K562 (cell line): Measurements from ENCODE around the gene AIDA.

Source experiments
- CEBPB ChIP-seq: fragments of 450-650 bp; IDR thresholded peaks from 2 replicates; pipeline ENCODE4 v1.6.1; 2016; ENCODE audit warnings: missing genetic modification characterization, missing compliant biosample characterization
- EP300 ChIP-seq: IDR thresholded peaks from 2 replicates; pipeline ENCODE4 v1.6.1; 2012; ENCODE audit warnings: low read length, improper control_type of control experiment
- FOXA1 ChIP-seq: fragments of 450-650 bp; IDR thresholded peaks from 2 replicates; pipeline ENCODE4 v1.6.1; 2016; ENCODE audit warnings: mild to moderate bottlenecking, borderline replicate concordance
- MCM3 ChIP-seq: fragments of 450-650 bp; IDR thresholded peaks from 2 replicates; pipeline ENCODE4 v1.6.1; 2016
- MEF2A ChIP-seq: IDR thresholded peaks from 2 replicates; pipeline ENCODE4 v1.6.1; 2011; ENCODE audit warnings: low read depth, mild to moderate bottlenecking, low read length, moderate library complexity; ENCODE audit not compliant: control insufficient read depth
- MXI1 ChIP-seq: IDR thresholded peaks from 2 replicates; pipeline ENCODE4 v1.6.1; 2011; ENCODE audit warnings: low read depth, mild to moderate bottlenecking, improper control_type of control experiment, low read length
- TRIM28 ChIP-seq: fragments of 450-650 bp; IDR thresholded peaks from 2 replicates; pipeline ENCODE4 v1.6.1; 2017
- TF ChIP-seq, protein P1 (sequence below): sonication (generic); formaldehyde crosslinking; IDR thresholded peaks from 2 replicates; pipeline ENCODE4 v1.8.1; 2023; ENCODE audit warnings: mild to moderate bottlenecking, missing genetic modification reagents
- TF ChIP-seq, protein P2 (sequence below): sonication (generic); formaldehyde crosslinking; IDR thresholded peaks from 2 replicates; pipeline ENCODE4 v1.5.0; 2020; ENCODE audit warnings: missing genetic modification reagents
- TF ChIP-seq, protein P3 (sequence below), 3 experiments: IDR thresholded peaks in 2 of 3; conservative IDR thresholded peaks in 1 of 3; 2 replicates each; pipeline ENCODE4 v1.5.1; 2011 to 2012; ENCODE audit warnings: low read length in 3 of 3, mild to moderate bottlenecking in 3 of 3, control low read depth in 2 of 3, improper control_type of control experiment in 1 of 3, inconsistent platforms in 1 of 3, low read depth in 1 of 3, mixed read lengths in 1 of 3, moderate library complexity in 1 of 3; ENCODE audit not compliant: insufficient read depth in 2 of 3
- TF ChIP-seq, protein P4 (sequence below): fragments of 450-650 bp; IDR thresholded peaks from 2 replicates; pipeline ENCODE4 v1.6.1; 2018; ENCODE audit not compliant: partially characterized antibody

DNA sequence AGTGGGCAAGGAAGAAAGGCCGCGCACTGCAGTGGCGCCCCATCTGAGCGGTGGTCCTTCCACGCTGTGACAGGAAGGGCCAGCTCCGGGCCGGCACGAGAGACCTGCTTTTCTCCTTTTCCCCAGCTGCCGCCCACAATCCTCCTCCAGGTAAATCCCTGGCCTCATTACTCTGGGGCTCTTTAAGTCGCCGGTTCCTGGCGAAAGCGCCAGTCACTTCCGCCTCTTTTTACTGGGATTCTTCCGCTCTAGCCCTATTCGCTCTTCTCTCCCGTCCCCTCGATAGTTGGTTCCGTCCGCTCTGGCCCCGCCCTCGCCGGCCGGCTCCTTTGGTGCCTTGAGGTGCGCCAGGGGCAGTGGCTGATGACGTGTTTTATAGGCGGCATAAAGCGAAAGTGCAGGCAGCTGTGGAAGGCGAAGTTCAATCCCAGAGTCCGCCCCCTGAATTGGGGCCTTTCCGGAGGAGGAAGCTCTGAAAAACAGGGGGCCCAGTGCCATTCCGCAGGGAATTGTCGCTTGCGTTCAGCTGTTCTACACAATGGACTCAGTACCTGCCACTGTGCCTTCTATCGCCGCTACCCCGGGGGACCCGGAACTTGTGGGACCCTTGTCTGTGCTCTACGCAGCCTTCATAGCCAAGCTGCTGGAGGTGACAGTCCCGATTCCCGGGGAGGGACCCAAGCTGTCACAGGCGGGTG lies 68.2 kb downstream of the AIDA start:
- TF ChIP-seq CEBPB: no peak
- TF ChIP-seq, protein P1, sequence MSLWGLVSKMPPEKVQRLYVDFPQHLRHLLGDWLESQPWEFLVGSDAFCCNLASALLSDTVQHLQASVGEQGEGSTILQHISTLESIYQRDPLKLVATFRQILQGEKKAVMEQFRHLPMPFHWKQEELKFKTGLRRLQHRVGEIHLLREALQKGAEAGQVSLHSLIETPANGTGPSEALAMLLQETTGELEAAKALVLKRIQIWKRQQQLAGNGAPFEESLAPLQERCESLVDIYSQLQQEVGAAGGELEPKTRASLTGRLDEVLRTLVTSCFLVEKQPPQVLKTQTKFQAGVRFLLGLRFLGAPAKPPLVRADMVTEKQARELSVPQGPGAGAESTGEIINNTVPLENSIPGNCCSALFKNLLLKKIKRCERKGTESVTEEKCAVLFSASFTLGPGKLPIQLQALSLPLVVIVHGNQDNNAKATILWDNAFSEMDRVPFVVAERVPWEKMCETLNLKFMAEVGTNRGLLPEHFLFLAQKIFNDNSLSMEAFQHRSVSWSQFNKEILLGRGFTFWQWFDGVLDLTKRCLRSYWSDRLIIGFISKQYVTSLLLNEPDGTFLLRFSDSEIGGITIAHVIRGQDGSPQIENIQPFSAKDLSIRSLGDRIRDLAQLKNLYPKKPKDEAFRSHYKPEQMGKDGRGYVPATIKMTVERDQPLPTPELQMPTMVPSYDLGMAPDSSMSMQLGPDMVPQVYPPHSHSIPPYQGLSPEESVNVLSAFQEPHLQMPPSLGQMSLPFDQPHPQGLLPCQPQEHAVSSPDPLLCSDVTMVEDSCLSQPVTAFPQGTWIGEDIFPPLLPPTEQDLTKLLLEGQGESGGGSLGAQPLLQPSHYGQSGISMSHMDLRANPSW: peak; percentile 80; the same call in 1 of the 2 replicates
- TF ChIP-seq MXI1: peak; percentile 75; the same call in 1 of the 2 replicates
- TF ChIP-seq EP300: peak; percentile 49
- no peak for TF ChIP-seq FOXA1
- TF ChIP-seq, protein P2, sequence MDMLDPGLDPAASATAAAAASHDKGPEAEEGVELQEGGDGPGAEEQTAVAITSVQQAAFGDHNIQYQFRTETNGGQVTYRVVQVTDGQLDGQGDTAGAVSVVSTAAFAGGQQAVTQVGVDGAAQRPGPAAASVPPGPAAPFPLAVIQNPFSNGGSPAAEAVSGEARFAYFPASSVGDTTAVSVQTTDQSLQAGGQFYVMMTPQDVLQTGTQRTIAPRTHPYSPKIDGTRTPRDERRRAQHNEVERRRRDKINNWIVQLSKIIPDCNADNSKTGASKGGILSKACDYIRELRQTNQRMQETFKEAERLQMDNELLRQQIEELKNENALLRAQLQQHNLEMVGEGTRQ (CRISPR knock-in tag): no peak
- TF ChIP-seq TRIM28: peak; percentile 55; the same call in 1 of the 2 replicates
- TF ChIP-seq, protein P3, sequence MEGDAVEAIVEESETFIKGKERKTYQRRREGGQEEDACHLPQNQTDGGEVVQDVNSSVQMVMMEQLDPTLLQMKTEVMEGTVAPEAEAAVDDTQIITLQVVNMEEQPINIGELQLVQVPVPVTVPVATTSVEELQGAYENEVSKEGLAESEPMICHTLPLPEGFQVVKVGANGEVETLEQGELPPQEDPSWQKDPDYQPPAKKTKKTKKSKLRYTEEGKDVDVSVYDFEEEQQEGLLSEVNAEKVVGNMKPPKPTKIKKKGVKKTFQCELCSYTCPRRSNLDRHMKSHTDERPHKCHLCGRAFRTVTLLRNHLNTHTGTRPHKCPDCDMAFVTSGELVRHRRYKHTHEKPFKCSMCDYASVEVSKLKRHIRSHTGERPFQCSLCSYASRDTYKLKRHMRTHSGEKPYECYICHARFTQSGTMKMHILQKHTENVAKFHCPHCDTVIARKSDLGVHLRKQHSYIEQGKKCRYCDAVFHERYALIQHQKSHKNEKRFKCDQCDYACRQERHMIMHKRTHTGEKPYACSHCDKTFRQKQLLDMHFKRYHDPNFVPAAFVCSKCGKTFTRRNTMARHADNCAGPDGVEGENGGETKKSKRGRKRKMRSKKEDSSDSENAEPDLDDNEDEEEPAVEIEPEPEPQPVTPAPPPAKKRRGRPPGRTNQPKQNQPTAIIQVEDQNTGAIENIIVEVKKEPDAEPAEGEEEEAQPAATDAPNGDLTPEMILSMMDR (IDR thresholded peaks at IDR 0.05 in 2 of 3, conservative IDR thresholded peaks at IDR 0.05 in 1 of 3; ENCODE audit: insufficient read depth in 2 of 3, low read depth in 1 of 3, low read length in 3 of 3): no peak; a peak in 1 of 6 replicates
- TF ChIP-seq MCM3: no peak
- no peak for TF ChIP-seq MEF2A
- TF ChIP-seq, protein P4, sequence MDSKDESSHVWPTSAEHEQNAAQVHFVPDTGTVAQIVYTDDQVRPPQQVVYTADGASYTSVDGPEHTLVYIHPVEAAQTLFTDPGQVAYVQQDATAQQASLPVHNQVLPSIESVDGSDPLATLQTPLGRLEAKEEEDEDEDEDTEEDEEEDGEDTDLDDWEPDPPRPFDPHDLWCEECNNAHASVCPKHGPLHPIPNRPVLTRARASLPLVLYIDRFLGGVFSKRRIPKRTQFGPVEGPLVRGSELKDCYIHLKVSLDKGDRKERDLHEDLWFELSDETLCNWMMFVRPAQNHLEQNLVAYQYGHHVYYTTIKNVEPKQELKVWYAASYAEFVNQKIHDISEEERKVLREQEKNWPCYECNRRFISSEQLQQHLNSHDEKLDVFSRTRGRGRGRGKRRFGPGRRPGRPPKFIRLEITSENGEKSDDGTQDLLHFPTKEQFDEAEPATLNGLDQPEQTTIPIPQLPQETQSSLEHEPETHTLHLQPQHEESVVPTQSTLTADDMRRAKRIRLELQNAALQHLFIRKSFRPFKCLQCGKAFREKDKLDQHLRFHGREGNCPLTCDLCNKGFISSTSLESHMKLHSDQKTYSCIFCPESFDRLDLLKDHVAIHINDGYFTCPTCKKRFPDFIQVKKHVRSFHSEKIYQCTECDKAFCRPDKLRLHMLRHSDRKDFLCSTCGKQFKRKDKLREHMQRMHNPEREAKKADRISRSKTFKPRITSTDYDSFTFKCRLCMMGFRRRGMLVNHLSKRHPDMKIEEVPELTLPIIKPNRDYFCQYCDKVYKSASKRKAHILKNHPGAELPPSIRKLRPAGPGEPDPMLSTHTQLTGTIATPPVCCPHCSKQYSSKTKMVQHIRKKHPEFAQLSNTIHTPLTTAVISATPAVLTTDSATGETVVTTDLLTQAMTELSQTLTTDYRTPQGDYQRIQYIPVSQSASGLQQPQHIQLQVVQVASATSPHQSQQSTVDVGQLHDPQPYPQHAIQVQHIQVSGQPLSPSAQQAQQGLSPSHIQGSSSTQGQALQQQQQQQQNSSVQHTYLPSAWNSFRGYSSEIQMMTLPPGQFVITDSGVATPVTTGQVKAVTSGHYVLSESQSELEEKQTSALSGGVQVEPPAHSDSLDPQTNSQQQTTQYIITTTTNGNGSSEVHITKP: peak; percentile 99
